GM19193 (cell line): ENCODE results near the gene RNF220.

ENCODE experiments used
- POLR2A ChIP-seq: IDR thresholded peaks from 4 replicates; pipeline ENCODE4 v1.6.1; 2011; ENCODE audit not compliant: insufficient read depth, insufficient read length; ENCODE audit errors: extremely low read depth

RNF220 gene

DNA sequence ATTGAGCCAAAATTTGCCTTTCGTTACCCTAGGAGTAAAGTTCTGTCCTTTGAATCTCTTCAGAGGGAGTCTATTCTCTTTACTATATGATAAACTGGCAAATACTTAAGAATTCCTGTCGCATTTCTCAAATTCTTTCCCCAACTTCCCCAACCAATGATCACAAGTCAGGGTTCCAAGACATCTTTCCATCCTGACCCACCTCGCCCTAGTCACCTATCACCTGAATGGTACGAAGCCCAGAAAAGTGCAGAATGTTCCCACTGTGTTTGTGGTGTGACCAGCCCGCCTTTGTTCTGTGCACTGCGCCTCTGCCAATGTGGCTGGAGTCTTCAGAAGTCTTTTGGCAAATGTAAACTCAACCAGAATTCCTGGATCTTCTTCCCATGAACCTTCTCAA, 132.5 kb downstream of the RNF220 start:
- TF ChIP-seq POLR2A: no peak

GRCh38 chr1:44537956-44538355, 132.9 kb downstream of the RNF220 start:
- TF ChIP-seq POLR2A: no peak

DNA sequence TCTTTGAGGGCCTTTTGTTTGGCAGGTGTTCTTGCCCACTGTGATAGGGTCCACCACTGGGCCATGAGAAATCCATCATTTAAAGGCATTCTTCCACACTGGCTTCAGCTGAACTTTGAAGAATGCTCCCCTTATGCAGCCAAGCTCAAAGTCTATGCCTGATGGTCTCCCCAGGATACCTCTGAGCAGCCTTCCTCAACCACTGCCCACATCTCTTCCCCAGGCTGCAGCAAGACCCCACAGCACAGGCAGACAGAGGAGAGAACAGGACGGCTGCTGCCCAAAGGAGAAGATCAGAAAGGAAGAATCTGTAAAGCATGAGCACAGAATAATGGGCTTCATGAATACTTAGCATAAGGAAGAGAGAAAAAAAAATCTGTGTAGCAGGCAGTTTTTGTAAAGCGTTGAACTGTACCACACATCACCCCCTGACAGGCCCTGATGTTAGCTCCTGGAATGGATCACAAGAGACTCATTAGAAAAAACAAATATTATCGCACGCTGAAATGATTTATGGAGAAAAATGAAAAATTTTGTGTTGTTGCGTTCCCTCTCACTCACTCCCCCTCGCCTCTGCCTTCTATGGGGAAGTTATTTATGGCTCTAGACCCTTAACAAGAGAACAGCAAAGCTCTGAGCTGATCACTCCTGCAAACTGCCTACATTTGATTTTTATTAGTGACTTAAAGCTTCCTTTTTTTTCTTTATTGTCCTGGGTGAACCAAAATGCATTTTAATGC, 135.1 kb downstream of the RNF220 start:
- no peak for TF ChIP-seq POLR2A

GRCh38 chr1:44542420-44543063, 137.5 kb downstream of the RNF220 start:
- TF ChIP-seq POLR2A: no peak

DNA sequence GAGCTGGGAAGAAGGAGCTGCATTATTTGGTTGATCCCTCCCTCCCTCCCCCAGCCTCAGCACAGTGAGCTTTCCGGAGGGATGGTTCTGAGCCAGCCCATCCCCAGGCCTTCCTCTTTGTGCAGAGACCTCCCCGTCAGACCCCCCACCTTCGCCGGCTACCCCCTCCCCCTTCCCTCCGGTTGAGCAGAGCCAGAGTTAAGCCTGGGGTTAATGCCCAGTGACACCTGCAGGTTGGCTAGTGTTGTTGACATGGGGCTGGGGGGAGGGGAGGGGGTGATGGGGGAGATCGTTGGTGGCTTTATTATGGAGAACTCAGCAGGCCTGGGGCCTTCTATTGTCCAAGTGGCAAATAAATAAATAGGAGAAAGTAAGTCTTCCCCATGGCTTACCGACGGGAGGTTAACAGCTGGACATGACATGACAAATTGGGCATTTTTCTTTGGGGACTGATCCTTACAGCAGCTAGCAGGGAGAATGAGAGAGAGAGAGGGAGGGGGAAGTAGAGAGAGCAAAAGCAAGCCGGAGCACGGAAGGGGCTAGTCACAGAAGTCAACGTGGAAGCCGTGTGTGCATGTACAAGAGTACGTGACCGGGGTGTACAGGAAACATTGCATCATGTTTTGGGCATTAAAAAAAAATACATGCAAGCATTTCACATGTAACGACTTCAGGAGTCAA, 138.1 kb downstream of the RNF220 start:
- no peak for TF ChIP-seq POLR2A

DNA sequence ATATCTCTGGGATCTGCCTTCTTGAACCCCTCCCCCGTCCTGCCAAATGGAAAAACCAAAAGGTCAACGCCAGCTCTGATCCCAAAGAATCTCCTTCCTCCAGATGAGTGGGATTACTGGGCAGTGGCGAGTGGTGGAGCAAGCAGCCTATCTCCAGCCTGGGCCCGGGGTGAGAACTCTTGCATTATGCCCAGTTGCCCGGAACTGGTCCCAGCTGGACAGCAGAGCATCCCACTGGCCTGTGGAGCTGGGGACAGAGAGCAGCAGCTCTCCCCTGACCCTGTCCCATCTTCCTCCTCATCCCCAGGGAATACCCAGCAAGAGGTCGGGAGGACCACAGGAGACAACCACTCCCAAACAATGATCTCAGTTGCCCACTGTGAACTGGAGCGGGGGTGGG, 138.7 kb downstream of the RNF220 start:
- no peak for TF ChIP-seq POLR2A

- no peak for TF ChIP-seq POLR2A
These were observed 139.9 kb downstream of the RNF220 start for GRCh38 chr1:44544960-44545359.

- no peak for TF ChIP-seq POLR2A
These were observed 140.9 kb downstream of the RNF220 start for GRCh38 chr1:44545961-44546360.

- no peak for TF ChIP-seq POLR2A
These were observed 141.5 kb downstream of the RNF220 start for GRCh38 chr1:44546403-44547053.

GRCh38 chr1:44547361-44547760, 142.3 kb downstream of the RNF220 start:
- no peak for TF ChIP-seq POLR2A

GRCh38 chr1:44547837-44548236, 142.8 kb downstream of the RNF220 start:
- no peak for TF ChIP-seq POLR2A

DNA sequence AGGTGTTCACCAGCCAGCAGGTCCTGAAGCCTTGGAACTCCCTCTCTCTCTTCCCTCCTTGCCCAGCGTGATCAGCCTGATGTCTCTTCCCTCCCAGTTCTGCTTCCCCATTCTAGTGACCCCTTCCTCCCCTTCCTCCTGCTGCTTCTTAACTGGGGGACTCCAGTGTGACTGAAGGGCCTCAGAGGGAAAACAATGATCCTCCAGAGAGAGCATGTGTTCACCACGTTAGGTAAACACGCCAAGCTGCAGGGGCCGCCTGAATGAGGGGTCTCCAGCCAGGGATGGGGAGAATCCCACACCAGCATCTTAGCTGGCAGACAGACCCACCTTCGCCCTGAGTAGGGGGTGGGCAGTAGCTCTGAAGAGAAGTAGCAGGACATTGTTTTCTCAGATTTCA, 144.5 kb downstream of the RNF220 start:
- no peak for TF ChIP-seq POLR2A

DNA sequence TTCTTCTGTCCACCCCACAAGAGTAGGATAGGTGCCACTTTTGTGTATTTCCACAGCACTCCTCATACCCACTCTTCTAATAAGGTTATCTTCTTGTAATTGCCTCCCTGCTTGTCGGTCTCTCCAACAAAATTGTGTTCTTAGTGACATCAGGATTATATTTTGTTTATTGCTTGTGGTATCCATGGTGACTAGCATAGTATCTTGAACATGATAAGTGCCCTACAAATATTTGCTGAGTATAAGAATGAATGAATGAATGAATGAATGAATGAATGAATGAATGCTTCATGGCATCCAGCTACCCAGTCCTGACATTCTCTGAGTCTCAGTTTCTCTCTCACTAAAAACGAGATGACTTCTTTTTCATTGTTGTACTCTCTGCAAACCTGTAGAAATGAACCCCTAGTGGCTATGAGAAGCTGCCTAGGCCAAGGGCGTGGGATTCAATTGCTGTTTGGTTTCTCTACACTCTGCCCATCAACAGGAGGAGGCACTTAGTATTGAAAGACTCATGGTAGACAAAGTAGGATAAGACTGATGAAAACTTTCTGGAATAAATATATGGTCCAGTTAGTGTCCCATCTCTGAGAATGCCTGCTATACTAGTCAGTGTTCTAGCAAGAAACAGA, 148.2 kb downstream of the RNF220 start:
- TF ChIP-seq POLR2A: no peak

GRCh38 chr1:44553771-44554170, 148.7 kb downstream of the RNF220 start:
- TF ChIP-seq POLR2A: no peak

DNA sequence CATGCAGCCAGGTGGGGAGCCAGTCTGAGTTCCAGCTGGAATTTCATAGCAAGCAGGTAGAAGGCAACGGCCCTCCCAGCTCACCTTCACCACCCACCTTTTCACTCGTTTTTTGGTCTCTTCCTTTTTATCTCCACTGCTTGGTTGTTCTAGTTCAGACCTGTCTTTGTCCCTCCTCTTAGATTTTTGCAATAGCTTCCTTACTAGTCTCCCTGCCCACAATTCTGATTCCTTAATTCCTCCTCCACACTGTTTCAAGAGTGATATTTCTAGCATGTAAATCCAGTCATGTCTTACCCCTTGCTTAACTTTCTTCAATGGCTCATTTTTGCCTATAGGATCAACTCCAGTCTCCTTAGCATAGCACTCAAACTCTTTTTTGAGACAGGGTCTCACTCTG, 149.7 kb downstream of the RNF220 start:
- no peak for TF ChIP-seq POLR2A
